Endothelial cell of umbilical vein (primary cell): ENCODE results near the gene ATP5MC2. TPM values are rescaled to one million over a fixed set of nuclear protein-coding genes. Genes with fewer than 3 reads are reported as not detected.

Experiments used
- BruUV-seq: library from RNA; stranded (reverse); fragments of 400-500 nt; replicated peaks from 2 replicates; lab custom pipeline; 2021; lab: Mats Ljungman, UMichigan
- CTCF ChIA-PET: fragments of 300-600, 350-600 bp; sonication (Branson Sonifier 250); formaldehyde crosslinking; loops from one replicate; lab custom pipeline; 2021; ENCODE audit warnings: antibody characterized with exemption, inconsistent platforms; lab: Charles Lee
- POLR2A ChIA-PET: fragments of 300-600, 350-600 bp; sonication (Branson Sonifier 250); formaldehyde crosslinking; loops from one replicate; lab custom pipeline; 2021; ENCODE audit warnings: antibody characterized with exemption, inconsistent platforms; lab: Charles Lee
- DNase-seq: peaks from one replicate; pipeline ENCODE4 v3.0.0-alpha.2; 2011; ENCODE audit warnings: low read depth, low spot score
- FAIRE-seq: peaks from 2 replicates; lab custom pipeline; 2011; peaks lifted over from hg19 to GRCh38; lab: Jason Lieb, UNC
- H2AFZ ChIP-seq: 2 replicates; pipeline ENCODE4 v1.6.0; 2012; ENCODE audit warnings: low read depth, low read length, control low read depth, inconsistent platforms
- H3K27ac ChIP-seq: 2 replicates; pipeline ENCODE4 v1.5.1; 2011; ENCODE audit warnings: low read depth, mild to moderate bottlenecking, control low read depth, low read length, moderate library complexity; ENCODE audit not compliant: insufficient read depth
- H3K27me3 ChIP-seq, 2 experiments: 2 replicates each; pipeline versions ENCODE4 v1.6.0 to v1.6.1; 2011; ENCODE audit warnings: low read length in 2 of 2, mixed read lengths in 1 of 2; ENCODE audit not compliant: control insufficient read depth in 2 of 2, insufficient read depth in 2 of 2
- H3K36me3 ChIP-seq, 2 experiments: 2 replicates in 1 of 2; 3 replicates in 1 of 2; pipeline ENCODE4 v1.5.1; 2011; ENCODE audit warnings: low read length in 2 of 2, mild to moderate bottlenecking in 1 of 2, moderate library complexity in 1 of 2; ENCODE audit not compliant: control insufficient read depth in 2 of 2, insufficient read depth in 2 of 2; ENCODE audit errors: extremely low read depth in 1 of 2
- H3K4me1 ChIP-seq: 3 replicates; pipeline ENCODE4 v1.5.1; 2011; ENCODE audit warnings: mild to moderate bottlenecking, low read length; ENCODE audit not compliant: control insufficient read depth, insufficient read depth; ENCODE audit errors: extremely low read depth
- H3K4me2 ChIP-seq: 2 replicates; pipeline ENCODE4 v1.6.1; 2011; ENCODE audit warnings: low read length, control low read depth, mixed read lengths; ENCODE audit not compliant: insufficient read depth
- H3K4me3 ChIP-seq, 3 experiments: fragments of 200-600 bp in 1 of 3; sonication (generic), shearing (Covaris generic) in 1 of 3; replicated peaks in 1 of 3; 2 replicates each; pipeline ENCODE4 v1.5.1; 2011 to 2016; ENCODE audit warnings: control low read depth in 3 of 3, low read length in 3 of 3, mild to moderate bottlenecking in 2 of 3, inconsistent platforms in 1 of 3, low read depth in 1 of 3, moderate library complexity in 1 of 3; ENCODE audit not compliant: insufficient read depth in 1 of 3
- H3K79me2 ChIP-seq: 2 replicates; pipeline ENCODE4 v1.6.0; 2012; ENCODE audit warnings: low read length, inconsistent platforms; ENCODE audit not compliant: control insufficient read depth, insufficient read depth
- H3K9ac ChIP-seq: replicated peaks from 2 replicates; pipeline ENCODE3; 2011; ENCODE audit warnings: low read length, control low read depth; ENCODE audit not compliant: insufficient read depth; ENCODE audit errors: extremely low read depth
- H3K9me1 ChIP-seq: replicated peaks from 3 replicates; pipeline ENCODE4 v1.6.0; 2011; ENCODE audit warnings: mild to moderate bottlenecking, low read length; ENCODE audit not compliant: control insufficient read depth, insufficient read depth; ENCODE audit errors: extremely low read depth
- H3K9me3 ChIP-seq: replicated peaks from 2 replicates; pipeline ENCODE4 v1.5.1; 2012; ENCODE audit warnings: low read length, inconsistent platforms; ENCODE audit not compliant: control insufficient read depth, insufficient read depth
- H4K20me1 ChIP-seq: replicated peaks from 2 replicates; pipeline ENCODE3; 2011; ENCODE audit warnings: mild to moderate bottlenecking, low read length; ENCODE audit not compliant: control insufficient read depth, insufficient read depth; ENCODE audit errors: extremely low read depth
- EZH2 ChIP-seq: IDR thresholded peaks from 2 replicates; pipeline ENCODE4 v1.6.1; 2012; ENCODE audit warnings: borderline replicate concordance, low read depth, mild to moderate bottlenecking, moderate library complexity, low read length, inconsistent platforms; ENCODE audit not compliant: severe bottlenecking
- FOS ChIP-seq: IDR thresholded peaks from 2 replicates; pipeline ENCODE4 v1.6.1; 2011; ENCODE audit warnings: mild to moderate bottlenecking, low read length, moderate library complexity, borderline replicate concordance; ENCODE audit not compliant: insufficient read depth
- GATA2 ChIP-seq: IDR thresholded peaks from 2 replicates; pipeline ENCODE4 v1.7.0; 2011; ENCODE audit warnings: low read depth, mild to moderate bottlenecking, moderate library complexity, mixed read lengths, low read length; ENCODE audit not compliant: insufficient read length, insufficient read depth
- MYC ChIP-seq: IDR thresholded peaks from one replicate; pipeline ENCODE4 v1.6.1; 2011; ENCODE audit warnings: mild to moderate bottlenecking, low read depth, low read length
- POLR2A ChIP-seq: IDR thresholded peaks from 2 replicates; pipeline ENCODE4 v1.6.1; 2012; ENCODE audit warnings: low read depth, mild to moderate bottlenecking, control low read depth, low read length
- dilution Hi-C: fragments of 300-500 bp; cut with MboI; formaldehyde crosslinking; loops from one replicate; pipeline ENCODE4 v1.15.0; 2019; ENCODE audit warnings: low sequenced_read_pairs; ENCODE audit not compliant: extremely low pct_ligation_motif_present
- intact Hi-C: fragments of 100-400 bp; cut with micrococcal nuclease; formaldehyde crosslinking; loops from one replicate; pipeline ENCODE4 v1.10.0; 2022
- polyA plus RNA-seq, 4 experiments: library from polyadenylated mRNA; depleted of rRNA in 3 of 4; stranded (reverse) in 3 of 4; unstranded in 1 of 4; fragments of >200 nt; gene quantifications; 2 replicates each; pipeline versions ENCODE4 v1.2.1 to v1.2.3, GENCODE V29; 2011 to 2012; ENCODE audit warnings: missing spikeins in 1 of 4
- total RNA-seq: library from RNA; stranded (reverse); gene quantifications from 2 replicates; pipeline ENCODE4 v1.2.3, GENCODE V29; 2021
- TF ChIP-seq, protein P1 (sequence below): IDR thresholded peaks from 2 replicates; pipeline ENCODE4 v1.6.1; 2011; ENCODE audit not compliant: insufficient read depth, insufficient read length
- TF ChIP-seq, protein P2 (sequence below), 2 donors: IDR thresholded peaks; 1 replicate in 1 of 2; 2 replicates in 1 of 2; pipeline ENCODE4 v1.5.1; 2011; ENCODE audit warnings: low read length in 2 of 2, mild to moderate bottlenecking in 2 of 2, moderate library complexity in 2 of 2, control low read depth in 1 of 2, inconsistent platforms in 1 of 2, low read depth in 1 of 2; ENCODE audit not compliant: insufficient read depth in 1 of 2; ENCODE audit errors: extremely low read depth in 1 of 2

ATP5MC2 gene
- total and polyA plus RNA-seq, 2 donors (not counting 3 experiments of a cell fraction or from before 2014, with no cell fraction given), result 402 to 820 TPM

DNA sequence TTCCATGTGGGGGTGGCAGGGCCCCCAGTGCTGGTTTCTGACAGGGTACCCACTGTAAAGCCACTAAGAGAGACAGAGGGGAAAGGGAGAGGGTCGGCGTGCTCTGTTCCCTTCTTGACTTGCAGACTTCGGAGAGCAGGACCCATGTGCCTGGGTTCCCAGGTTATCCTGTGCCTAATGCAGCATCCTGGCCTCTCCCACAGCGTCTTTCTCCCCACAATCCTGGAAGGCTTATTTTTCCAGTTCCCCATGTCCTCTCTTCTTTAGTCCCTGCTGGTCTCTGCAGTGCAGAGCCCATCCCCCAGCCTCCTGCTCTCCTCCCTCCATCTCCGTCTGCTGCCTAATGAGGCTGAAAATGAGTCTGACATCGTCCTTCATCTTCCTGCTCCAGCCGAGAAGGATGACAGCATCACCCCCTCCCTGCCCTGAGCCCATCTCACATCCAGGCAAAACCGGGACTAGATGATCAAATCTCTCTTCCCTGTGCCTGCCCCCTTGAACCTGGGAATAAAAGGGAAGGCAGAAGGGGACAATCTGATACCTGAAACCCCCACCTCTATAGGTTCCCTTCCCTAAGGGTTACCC, 36.3 kb upstream of the ATP5MC2 start:
- dilution Hi-C loops (no loop called here), intact Hi-C loops (no loop called here)
- DNase-seq, result no peak
- no peak overlapping the region for H3K9ac ChIP-seq
- no peaks in the 10 kb centered on the region for H3K79me2 ChIP-seq
- peaks cover 6 to 7% of the 10 kb centered on the region in 2 experiments for H3K27me3 ChIP-seq
- no peak for FAIRE-seq
- ChIA-PET CTCF (no interaction called here), POLR2A (no interaction called here)
- no peaks in the 10 kb centered on the region for H3K4me1 ChIP-seq
- peaks cover 0 to 42% of the 10 kb centered on the region in 2 experiments for H3K36me3 ChIP-seq
- no peak overlapping the region for H3K27ac ChIP-seq
- no peaks in the 10 kb centered on the region for H3K9me1 ChIP-seq
- no peaks in the 10 kb centered on the region for H3K9me3 ChIP-seq
- H3K4me2 ChIP-seq, result no peak overlapping the region
- H2AFZ ChIP-seq, result no peak overlapping the region
- H3K4me3 ChIP-seq, result no peak overlapping the region
- H4K20me1 ChIP-seq, result no peaks in the 10 kb centered on the region
- no TSS peak for BruUV-seq
- TF ChIP-seq, protein P1, sequence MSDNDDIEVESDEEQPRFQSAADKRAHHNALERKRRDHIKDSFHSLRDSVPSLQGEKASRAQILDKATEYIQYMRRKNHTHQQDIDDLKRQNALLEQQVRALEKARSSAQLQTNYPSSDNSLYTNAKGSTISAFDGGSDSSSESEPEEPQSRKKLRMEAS, result no peak
- TF ChIP-seq POLR2A, result no peak
- no peak for TF ChIP-seq EZH2
- TF ChIP-seq, protein P2, sequence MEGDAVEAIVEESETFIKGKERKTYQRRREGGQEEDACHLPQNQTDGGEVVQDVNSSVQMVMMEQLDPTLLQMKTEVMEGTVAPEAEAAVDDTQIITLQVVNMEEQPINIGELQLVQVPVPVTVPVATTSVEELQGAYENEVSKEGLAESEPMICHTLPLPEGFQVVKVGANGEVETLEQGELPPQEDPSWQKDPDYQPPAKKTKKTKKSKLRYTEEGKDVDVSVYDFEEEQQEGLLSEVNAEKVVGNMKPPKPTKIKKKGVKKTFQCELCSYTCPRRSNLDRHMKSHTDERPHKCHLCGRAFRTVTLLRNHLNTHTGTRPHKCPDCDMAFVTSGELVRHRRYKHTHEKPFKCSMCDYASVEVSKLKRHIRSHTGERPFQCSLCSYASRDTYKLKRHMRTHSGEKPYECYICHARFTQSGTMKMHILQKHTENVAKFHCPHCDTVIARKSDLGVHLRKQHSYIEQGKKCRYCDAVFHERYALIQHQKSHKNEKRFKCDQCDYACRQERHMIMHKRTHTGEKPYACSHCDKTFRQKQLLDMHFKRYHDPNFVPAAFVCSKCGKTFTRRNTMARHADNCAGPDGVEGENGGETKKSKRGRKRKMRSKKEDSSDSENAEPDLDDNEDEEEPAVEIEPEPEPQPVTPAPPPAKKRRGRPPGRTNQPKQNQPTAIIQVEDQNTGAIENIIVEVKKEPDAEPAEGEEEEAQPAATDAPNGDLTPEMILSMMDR (IDR thresholded peaks at IDR 0.05; ENCODE audit: extremely low read depth in 1 of 2, insufficient read depth in 1 of 2, low read depth in 1 of 2, low read length in 2 of 2), result no peak
- no peak for TF ChIP-seq FOS
- no peak for TF ChIP-seq MYC
- no peak for TF ChIP-seq GATA2
